SK-N-SH treated with all-trans-retinoic acid at 6 μM for 48 hours (cell line): ENCODE measurements around the gene TRMO.

Experiments
- ATAC-seq: fragments of 200-7000 bp; cut with Tn5 transposase; 3 replicates; pipeline ENCODE4 v1.9.1; 2020; ENCODE audit warnings: mild to moderate bottlenecking, moderate library complexity
- ARNTL ChIP-seq: fragments of 450-650 bp; formaldehyde crosslinking; IDR thresholded peaks from 2 replicates; pipeline ENCODE4 v1.5.0; 2020; ENCODE audit warnings: low read depth, mild to moderate bottlenecking, moderate library complexity, borderline replicate concordance
- BACH2 ChIP-seq: fragments of 250-450 bp; sonication (Bioruptor Pico); IDR thresholded peaks from 2 replicates; pipeline ENCODE4 v1.9.0; 2021; ENCODE audit warnings: mild to moderate bottlenecking, borderline replicate concordance
- CREB5 ChIP-seq: fragments of 250-450 bp; sonication (Bioruptor Pico); IDR thresholded peaks from 2 replicates; pipeline ENCODE4 v1.5.1; 2020; ENCODE audit warnings: low read depth, mild to moderate bottlenecking, moderate library complexity
- CSDC2 ChIP-seq: fragments of 250-450 bp; sonication (Bioruptor Pico); IDR thresholded peaks from 2 replicates; pipeline ENCODE4 v1.5.0; 2020; ENCODE audit warnings: mild to moderate bottlenecking, moderate library complexity
- ESRRG ChIP-seq: fragments of 250-450 bp; sonication (Bioruptor Pico); IDR thresholded peaks from 2 replicates; pipeline ENCODE4 v1.6.1; 2021; ENCODE audit warnings: mild to moderate bottlenecking
- GLIS3 ChIP-seq: fragments of 250-450 bp; sonication (Bioruptor Pico); IDR thresholded peaks from 2 replicates; pipeline ENCODE4 v1.5.0; 2020; ENCODE audit warnings: mild to moderate bottlenecking, moderate library complexity
- ISL1 ChIP-seq: fragments of 250-450 bp; sonication (Bioruptor Pico); IDR thresholded peaks from 2 replicates; pipeline ENCODE4 v2.1.2; 2022; ENCODE audit warnings: mild to moderate bottlenecking, moderate library complexity
- OSR1 ChIP-seq: fragments of 250-450 bp; sonication (Bioruptor Pico); IDR thresholded peaks from 2 replicates; pipeline ENCODE4 v1.8.0; 2022; ENCODE audit warnings: moderate library complexity, mild to moderate bottlenecking, inconsistent platforms
- PATZ1 ChIP-seq: fragments of 250-450 bp; sonication (Bioruptor Pico); IDR thresholded peaks from 2 replicates; pipeline ENCODE4 v1.8.0; 2020; ENCODE audit warnings: mild to moderate bottlenecking, moderate library complexity, borderline replicate concordance
- POU6F1 ChIP-seq: fragments of 250-450 bp; sonication (Bioruptor Pico); IDR thresholded peaks from 2 replicates; pipeline ENCODE4 v1.8.0; 2021; ENCODE audit warnings: low read depth, mild to moderate bottlenecking, moderate library complexity, borderline replicate concordance
- PPARA ChIP-seq: fragments of 250-450 bp; sonication (Bioruptor Pico); IDR thresholded peaks from 2 replicates; pipeline ENCODE4 v1.5.0; 2020; ENCODE audit warnings: mild to moderate bottlenecking, borderline replicate concordance
- RARB ChIP-seq: fragments of 250-450 bp; sonication (Bioruptor Pico); IDR thresholded peaks from 2 replicates; pipeline ENCODE4 v1.8.0; 2021; ENCODE audit warnings: mild to moderate bottlenecking, moderate library complexity
- SNAI2 ChIP-seq: fragments of 250-450 bp; sonication (Bioruptor Pico); IDR thresholded peaks from 2 replicates; pipeline ENCODE4 v1.5.0; 2020; ENCODE audit warnings: mild to moderate bottlenecking, moderate library complexity
- TOX ChIP-seq: fragments of 250-450 bp; sonication (Bioruptor Pico); IDR thresholded peaks from 2 replicates; pipeline ENCODE4 v1.8.0; 2021; ENCODE audit warnings: mild to moderate bottlenecking, moderate library complexity, borderline replicate concordance
- ZC3H10 ChIP-seq: fragments of 250-450 bp; sonication (Bioruptor Pico); IDR thresholded peaks from 2 replicates; pipeline ENCODE4 v1.5.1; 2021; ENCODE audit warnings: mild to moderate bottlenecking, moderate library complexity
- ZFP3 ChIP-seq: fragments of 250-450 bp; sonication (Bioruptor Pico); IDR thresholded peaks from 2 replicates; pipeline ENCODE4 v1.5.0; 2020; ENCODE audit warnings: mild to moderate bottlenecking, moderate library complexity
- ZNF565 ChIP-seq: fragments of 450-650 bp; formaldehyde crosslinking; conservative IDR thresholded peaks from 2 replicates; pipeline ENCODE4 v1.5.0; 2020; ENCODE audit warnings: low read depth, mild to moderate bottlenecking, moderate library complexity
- ZNF70 ChIP-seq: fragments of 450-650 bp; formaldehyde crosslinking; IDR thresholded peaks from 2 replicates; pipeline ENCODE4 v1.5.0; 2020; ENCODE audit warnings: mild to moderate bottlenecking, moderate library complexity
- TF ChIP-seq, protein P1 (sequence below): fragments of 250-450 bp; sonication (Bioruptor Pico); IDR thresholded peaks from 2 replicates; pipeline ENCODE4 v1.5.0; 2020; ENCODE audit warnings: mild to moderate bottlenecking, moderate library complexity

Gene TRMO

GRCh38 chr9:97925497-97926334 lies 3.4 kb upstream of the TRMO start:
- TF ChIP-seq TOX (CRISPR knock-in tag) = no peak
- TF ChIP-seq ZC3H10 (CRISPR knock-in tag) = no peak
- no peak for TF ChIP-seq ESRRG
- no peak for TF ChIP-seq PPARA (CRISPR knock-in tag)
- no peak for TF ChIP-seq BACH2 (CRISPR knock-in tag)
- TF ChIP-seq SNAI2 (CRISPR knock-in tag) = no peak
- TF ChIP-seq PATZ1 (CRISPR knock-in tag) = no peak
- TF ChIP-seq ZNF565 = no peak
- TF ChIP-seq CSDC2 (CRISPR knock-in tag) = no peak
- TF ChIP-seq ZNF70 (CRISPR knock-in tag) = no peak
- TF ChIP-seq GLIS3 = no peak
- TF ChIP-seq ZFP3 (CRISPR knock-in tag) = no peak
- no peak for TF ChIP-seq ARNTL (CRISPR knock-in tag)
- no peak for TF ChIP-seq RARB (CRISPR knock-in tag)
- no peak for TF ChIP-seq OSR1 (CRISPR knock-in tag)
- TF ChIP-seq CREB5 = no peak

GRCh38 chr9:97924386-97924785 lies 2.1 kb upstream of the TRMO start:
- no peak for TF ChIP-seq ISL1 (CRISPR knock-in tag)
- no peak for TF ChIP-seq TOX (CRISPR knock-in tag)
- no peak for TF ChIP-seq CREB5
- TF ChIP-seq, all 23 proteins: peak for 0
- ATAC-seq = no peak

More at GRCh38 chr9:97925497-97926334, 3.4 kb upstream of the TRMO start:
- ATAC-seq = no peak

GRCh38 chr9:97923529-97924108 lies 1.3 kb upstream of the TRMO start:
- TF ChIP-seq ZFP3 (CRISPR knock-in tag) = no peak
- TF ChIP-seq, protein P1, sequence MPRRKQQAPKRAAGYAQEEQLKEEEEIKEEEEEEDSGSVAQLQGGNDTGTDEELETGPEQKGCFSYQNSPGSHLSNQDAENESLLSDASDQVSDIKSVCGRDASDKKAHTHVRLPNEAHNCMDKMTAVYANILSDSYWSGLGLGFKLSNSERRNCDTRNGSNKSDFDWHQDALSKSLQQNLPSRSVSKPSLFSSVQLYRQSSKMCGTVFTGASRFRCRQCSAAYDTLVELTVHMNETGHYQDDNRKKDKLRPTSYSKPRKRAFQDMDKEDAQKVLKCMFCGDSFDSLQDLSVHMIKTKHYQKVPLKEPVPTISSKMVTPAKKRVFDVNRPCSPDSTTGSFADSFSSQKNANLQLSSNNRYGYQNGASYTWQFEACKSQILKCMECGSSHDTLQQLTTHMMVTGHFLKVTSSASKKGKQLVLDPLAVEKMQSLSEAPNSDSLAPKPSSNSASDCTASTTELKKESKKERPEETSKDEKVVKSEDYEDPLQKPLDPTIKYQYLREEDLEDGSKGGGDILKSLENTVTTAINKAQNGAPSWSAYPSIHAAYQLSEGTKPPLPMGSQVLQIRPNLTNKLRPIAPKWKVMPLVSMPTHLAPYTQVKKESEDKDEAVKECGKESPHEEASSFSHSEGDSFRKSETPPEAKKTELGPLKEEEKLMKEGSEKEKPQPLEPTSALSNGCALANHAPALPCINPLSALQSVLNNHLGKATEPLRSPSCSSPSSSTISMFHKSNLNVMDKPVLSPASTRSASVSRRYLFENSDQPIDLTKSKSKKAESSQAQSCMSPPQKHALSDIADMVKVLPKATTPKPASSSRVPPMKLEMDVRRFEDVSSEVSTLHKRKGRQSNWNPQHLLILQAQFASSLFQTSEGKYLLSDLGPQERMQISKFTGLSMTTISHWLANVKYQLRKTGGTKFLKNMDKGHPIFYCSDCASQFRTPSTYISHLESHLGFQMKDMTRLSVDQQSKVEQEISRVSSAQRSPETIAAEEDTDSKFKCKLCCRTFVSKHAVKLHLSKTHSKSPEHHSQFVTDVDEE = no peak
- TF ChIP-seq POU6F1 (CRISPR knock-in tag) = no peak
- no peak for TF ChIP-seq ESRRG
- TF ChIP-seq PATZ1 (CRISPR knock-in tag) = no peak
- no peak for TF ChIP-seq ZNF70 (CRISPR knock-in tag)
- TF ChIP-seq, all 23 proteins: peak for 0
- peak; percentile 72 for ATAC-seq
